GM18519 (cell line): ENCODE results near the gene SNAP29.
"Not testable (repeated sequence)": the region's sequence is repeated elsewhere in the genome, so short reads cannot be mapped to it uniquely, and the experiment has no call there.

ENCODE experiments used
- ATAC-seq: cut with Tn5 transposase; IDR thresholded peaks from one replicate; pipeline ENCODE4 v1.9.1; 2021; ENCODE audit warnings: mild to moderate bottlenecking, moderate library complexity; ENCODE audit not compliant: unreplicated experiment, low FRiP score

The SNAP29 gene

GRCh38 chr22:20890975-20891374 lies 32.2 kb downstream of the SNAP29 start:
- no peak for ATAC-seq

- ATAC-seq: not testable (repeated sequence)
Observed at GRCh38 chr22:20897737-20898136, 38.9 kb downstream of the SNAP29 start.

- ATAC-seq: no peak
Observed at GRCh38 chr22:20899827-20900423, 41.1 kb downstream of the SNAP29 start.

- not testable (repeated sequence) for ATAC-seq
Observed at GRCh38 chr22:20901093-20902033, 42.6 kb downstream of the SNAP29 start.

- no peak for ATAC-seq
Observed at GRCh38 chr22:20903093-20903492, 44.3 kb downstream of the SNAP29 start.

GRCh38 chr22:20904008-20904979 lies 45.5 kb downstream of the SNAP29 start:
- ATAC-seq: no peak

- no peak for ATAC-seq
Observed at GRCh38 chr22:20904980-20905355, 46.2 kb downstream of the SNAP29 start.

GRCh38 chr22:20905415-20906386 lies 46.9 kb downstream of the SNAP29 start:
- no peak for ATAC-seq

- no peak for ATAC-seq
Observed at GRCh38 chr22:20906387-20906767, 47.6 kb downstream of the SNAP29 start.

GRCh38 chr22:20908717-20909116 lies 49.9 kb downstream of the SNAP29 start:
- ATAC-seq: not testable (repeated sequence)

GRCh38 chr22:20909543-20910303 lies 50.9 kb downstream of the SNAP29 start:
- no peak for ATAC-seq

- ATAC-seq: no peak
Observed at GRCh38 chr22:20912494-20912893, 53.7 kb downstream of the SNAP29 start.

GRCh38 chr22:20916916-20917810 lies 58.4 kb downstream of the SNAP29 start, which contains the start of gene CRKL:
TSS of gene CRKL (plus strand) at chr22:20917407. CDS start at chr22:20917935, 528 bp downstream.
- peak; percentile 85 for ATAC-seq

GRCh38 chr22:20918663-20919218 lies 59.9 kb downstream of the SNAP29 start:
- no peak for ATAC-seq

- no peak for ATAC-seq
Observed at GRCh38 chr22:20919718-20920117, 60.9 kb downstream of the SNAP29 start.

- no peak for ATAC-seq
Observed at GRCh38 chr22:20920881-20921203, 62.0 kb downstream of the SNAP29 start.

- ATAC-seq: no peak
Observed at GRCh38 chr22:20922141-20922751, 63.4 kb downstream of the SNAP29 start.
